Measurements from ENCODE around the gene PTGR2. TPM values are rescaled to one million over a fixed set of nuclear protein-coding genes. Genes with fewer than 3 reads are reported as not detected.
"Not testable (repeated sequence)": the region's sequence is repeated elsewhere in the genome, so short reads cannot be mapped to it uniquely, and the experiment has no call there.

Gene PTGR2
- total RNA-seq, 2 experiments from 2014 or later = 2.1 to 2.2 TPM

DNA sequence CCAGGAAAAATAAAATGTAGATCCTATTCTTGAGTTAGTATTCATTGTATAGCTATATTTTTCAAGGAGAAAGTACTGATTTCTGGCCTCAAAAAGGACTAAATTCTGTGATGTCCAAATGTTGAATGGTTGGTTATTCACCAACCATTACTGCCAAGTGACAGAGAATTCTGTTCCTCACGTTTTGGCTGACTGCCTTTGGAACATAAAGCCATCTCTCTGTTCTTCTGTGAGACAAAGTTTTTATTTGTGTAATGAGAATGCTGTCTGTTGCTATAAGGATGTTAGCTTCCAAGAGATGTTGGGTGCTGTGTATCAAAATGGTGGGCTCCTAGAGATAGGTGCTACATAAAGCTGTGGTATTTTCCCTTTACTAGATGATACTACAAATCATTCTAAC, 44.3 kb downstream of the PTGR2 start:
- no peaks in the 10 kb centered on the region for H3K27me3 Mint-ChIP-seq
- peaks cover 6% of the 10 kb centered on the region for H3K4me1 Mint-ChIP-seq
- no peak for DNase-seq
- H3K9me3 Mint-ChIP-seq = no peaks in the 10 kb centered on the region
- peaks cover 38% of the 10 kb centered on the region for H3K36me3 Mint-ChIP-seq (ENCODE audit: low read depth)
- H3K4me3 Mint-ChIP-seq = no peak overlapping the region
- POLR2A ChIA-PET = no interaction called here
- CTCF ChIA-PET = interaction anchor here (0.8 to 1.5 kb wide), 6 partner anchors 9 to 44 kb away, joined by 3 to 4 read pairs (median 3); partner anchors contain the start of genes PTGR2 and ZNF410
- H3K27ac Mint-ChIP-seq = no peak overlapping the region

DNA sequence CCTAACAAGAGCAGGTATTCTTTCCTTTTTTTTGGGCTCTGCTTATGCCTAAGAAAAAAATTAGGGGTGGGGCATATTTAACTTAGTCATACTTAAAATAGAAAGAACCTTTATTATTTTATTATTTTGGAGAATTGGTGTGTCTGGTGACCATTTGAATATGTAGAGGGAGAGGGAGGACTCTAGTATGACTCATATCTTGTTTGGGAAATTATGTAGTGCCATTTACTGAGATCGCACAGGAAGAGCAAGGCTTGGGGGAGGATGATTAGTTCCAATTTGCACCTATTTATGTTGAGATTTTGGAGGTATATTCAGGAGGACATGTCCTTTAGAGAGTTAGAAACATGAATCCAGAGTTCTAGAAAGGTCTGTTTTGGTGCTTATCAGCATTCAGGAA, 44.9 kb downstream of the PTGR2 start:
- ChIA-PET POLR2A (no interaction called here), CTCF (interaction anchor here (0.8 to 1.2 kb wide), 7 partner anchors 9 to 45 kb away, joined by 3 to 4 read pairs (median 3); partner anchors contain the start of genes PTGR2 and ZNF410)
- no peaks in the 10 kb centered on the region for H3K27me3 Mint-ChIP-seq
- no peak overlapping the region for H3K27ac Mint-ChIP-seq
- no peaks in the 10 kb centered on the region for H3K9me3 Mint-ChIP-seq
- H3K4me1 Mint-ChIP-seq = peaks cover 4% of the 10 kb centered on the region
- no peak for DNase-seq
- no peak overlapping the region for H3K4me3 Mint-ChIP-seq
- peaks cover 40% of the 10 kb centered on the region for H3K36me3 Mint-ChIP-seq (ENCODE audit: low read depth)

DNA sequence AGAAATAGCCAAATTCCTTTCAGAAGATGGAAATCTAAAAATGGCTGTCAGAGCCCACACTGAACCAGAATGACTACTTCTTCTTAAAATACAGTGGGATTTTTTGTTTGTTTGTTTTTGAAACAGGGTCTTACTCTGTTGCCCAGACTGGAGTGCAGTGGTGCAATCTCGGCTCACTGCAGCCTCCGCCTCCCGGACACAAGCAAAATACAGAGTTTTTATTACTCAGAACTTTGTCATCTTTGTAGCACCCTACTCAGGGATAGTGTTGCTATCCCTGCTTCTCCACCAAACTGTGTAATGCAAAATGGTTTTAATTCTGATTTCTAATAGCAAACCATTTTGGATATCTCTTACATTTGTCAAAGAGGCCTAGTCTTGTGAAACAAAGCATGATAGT, 51.4 kb downstream of the PTGR2 start:
- H3K4me3 Mint-ChIP-seq = no peak overlapping the region
- H3K27me3 Mint-ChIP-seq = no peaks in the 10 kb centered on the region
- no peaks in the 10 kb centered on the region for H3K4me1 Mint-ChIP-seq
- ChIA-PET POLR2A (no interaction called here), CTCF (no interaction called here)
- no peak overlapping the region for H3K27ac Mint-ChIP-seq
- no peak for DNase-seq
- no peaks in the 10 kb centered on the region for H3K9me3 Mint-ChIP-seq
- peaks cover 37% of the 10 kb centered on the region for H3K36me3 Mint-ChIP-seq (ENCODE audit: low read depth)

DNA sequence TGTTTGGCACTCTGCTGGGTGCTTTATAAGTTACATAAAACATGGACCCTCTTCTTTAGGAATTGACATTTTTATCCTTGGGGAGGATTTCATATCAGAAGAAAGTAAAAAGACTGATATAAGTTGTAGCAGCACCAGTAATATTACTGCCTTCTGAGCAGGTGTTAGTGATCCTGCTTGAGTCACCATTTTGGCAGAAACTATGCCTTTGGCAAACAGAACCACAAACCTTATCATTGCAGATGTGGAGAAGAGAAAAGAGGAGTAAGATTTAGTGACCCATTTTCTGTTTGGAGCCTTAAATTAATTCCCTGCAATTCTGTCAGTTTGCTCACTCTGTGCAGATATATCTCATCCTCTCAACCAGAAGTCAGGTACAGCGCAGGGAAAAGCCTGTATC, 58.0 kb downstream of the PTGR2 start:
- ChIA-PET POLR2A (no interaction called here), CTCF (no interaction called here)
- Mint-ChIP-seq H3K27ac (no peak overlapping the region), H3K36me3 (ENCODE audit: low read depth) (peaks cover 69% of the 10 kb centered on the region), H3K9me3 (peaks cover 6% of the 10 kb centered on the region), H3K4me3 (no peak overlapping the region), H3K27me3 (no peaks in the 10 kb centered on the region), H3K4me1 (no peaks in the 10 kb centered on the region)
- DNase-seq = no peak

DNA sequence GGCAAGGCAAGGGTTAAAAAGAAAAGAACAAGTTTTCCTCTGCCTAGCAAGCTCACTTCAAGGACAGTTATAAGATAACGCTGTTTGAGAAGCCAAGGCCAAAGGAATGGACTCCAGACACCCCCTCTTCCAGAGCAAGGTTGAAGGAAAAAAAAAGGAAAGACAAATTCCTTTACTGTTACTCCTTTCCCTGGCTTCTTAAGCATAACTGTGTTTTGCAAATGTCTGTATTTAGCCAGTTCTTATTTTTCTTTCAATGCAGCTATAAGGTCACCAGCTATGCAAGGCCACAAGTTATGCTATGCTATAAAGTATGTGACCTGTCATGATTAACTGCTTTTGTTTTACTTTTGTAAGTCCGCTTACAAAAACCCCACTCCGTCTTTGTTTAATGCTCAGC, 61.6 kb downstream of the PTGR2 start:
- CTCF ChIA-PET = interaction anchor here (1.2 kb wide), 1 partner anchor 19 kb away, joined by 4 read pairs; no protein-coding TSS in a partner anchor
- no peak overlapping the region for H3K27ac Mint-ChIP-seq
- no peak overlapping the region for H3K4me3 Mint-ChIP-seq
- peaks cover 6% of the 10 kb centered on the region for H3K9me3 Mint-ChIP-seq
- H3K27me3 Mint-ChIP-seq = no peaks in the 10 kb centered on the region
- H3K36me3 Mint-ChIP-seq (ENCODE audit: low read depth) = peaks cover 69% of the 10 kb centered on the region
- no peak for DNase-seq
- H3K4me1 Mint-ChIP-seq = peaks cover 2% of the 10 kb centered on the region
- POLR2A ChIA-PET = no interaction called here

DNA sequence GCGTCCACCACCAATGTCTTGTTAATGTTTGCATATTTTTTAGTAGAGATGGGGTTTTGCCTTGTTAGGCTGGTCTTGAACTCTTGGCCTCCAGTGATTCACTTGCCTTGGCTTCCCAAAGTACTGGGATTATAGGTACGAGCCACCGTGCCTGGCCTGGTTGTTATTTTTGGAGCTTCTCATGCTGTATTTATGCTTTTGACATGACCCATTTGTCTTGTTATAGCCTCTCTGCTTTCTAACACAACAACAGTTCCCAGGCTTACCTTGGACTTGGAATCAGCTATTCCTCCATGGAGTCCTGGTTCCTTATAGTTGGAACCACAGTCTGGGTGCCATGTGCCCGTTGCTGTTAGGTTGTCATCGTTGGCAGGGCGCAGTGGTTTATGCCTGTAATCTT, 64.7 kb downstream of the PTGR2 start:
- Mint-ChIP-seq H3K36me3 (ENCODE audit: low read depth) (peaks cover 57% of the 10 kb centered on the region), H3K4me1 (peaks cover 2% of the 10 kb centered on the region)
- POLR2A ChIA-PET = no interaction called here

DNA sequence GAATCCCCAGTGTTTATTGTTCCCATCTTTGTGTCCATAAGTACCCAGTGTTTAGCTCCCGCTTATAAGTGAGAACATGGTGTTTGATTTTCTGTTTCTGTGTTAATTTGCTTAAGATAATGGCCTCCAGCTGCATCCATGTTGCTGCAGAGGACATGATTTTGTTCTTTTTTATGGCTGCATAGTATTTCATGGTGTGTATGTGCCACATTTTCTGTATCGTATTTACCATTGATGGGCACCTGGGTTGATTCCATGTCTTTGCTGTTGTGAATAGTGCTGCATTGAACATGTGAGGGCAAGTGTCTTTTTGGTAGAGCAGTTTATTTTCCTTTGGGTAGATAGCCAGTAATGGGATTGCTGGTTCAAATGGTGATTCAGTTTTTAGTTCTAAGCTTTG, 67.8 kb downstream of the PTGR2 start:
- peaks cover 50% of the 10 kb centered on the region for H3K36me3 Mint-ChIP-seq (ENCODE audit: low read depth)
- not testable (repeated sequence) for H3K27ac Mint-ChIP-seq, H3K4me3 Mint-ChIP-seq

More for the DNA sequence above, 64.7 kb downstream of the PTGR2 start:
- no peak for DNase-seq
- Mint-ChIP-seq H3K9me3 (peaks cover 6% of the 10 kb centered on the region), H3K4me3 (no peak overlapping the region), H3K27me3 (no peaks in the 10 kb centered on the region), H3K27ac (no peak overlapping the region)
- CTCF ChIA-PET = interaction anchor here (0.6 to 1.4 kb wide), 3 partner anchors 12 to 319 kb away, joined by 3 to 4 read pairs (median 4); no protein-coding TSS in a partner anchor

DNA sequence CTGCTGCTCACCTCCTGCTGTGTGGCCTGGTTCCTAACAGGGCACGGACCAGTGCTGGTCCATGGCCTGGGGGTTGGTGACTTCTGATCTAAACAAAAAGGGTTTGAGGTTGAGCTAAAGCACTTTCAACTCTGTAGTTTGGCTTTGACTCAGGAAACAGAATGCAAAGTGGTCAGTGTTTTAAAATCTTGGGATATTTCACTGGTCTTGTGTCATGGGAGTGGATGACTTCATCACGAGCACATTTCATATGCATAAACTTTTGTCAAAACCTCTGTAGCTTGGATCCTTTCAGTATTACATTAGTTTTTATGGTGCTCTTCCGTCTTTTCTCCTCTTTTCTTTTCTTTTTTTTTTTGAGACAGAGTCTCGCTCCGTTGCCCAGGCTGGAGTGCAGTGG, 72.7 kb downstream of the PTGR2 start:
- H3K4me3 Mint-ChIP-seq = no peak overlapping the region
- no peaks in the 10 kb centered on the region for H3K9me3 Mint-ChIP-seq
- ChIA-PET POLR2A (no interaction called here), CTCF (interaction anchor here (0.6 to 1.0 kb wide), 4 partner anchors 28 to 1654 kb away, joined by 3 to 4 read pairs (median 3); no protein-coding TSS in a partner anchor)
- H3K4me1 Mint-ChIP-seq = no peaks in the 10 kb centered on the region
- H3K27ac Mint-ChIP-seq = no peak overlapping the region
- no peaks in the 10 kb centered on the region for H3K27me3 Mint-ChIP-seq
- peaks cover 59% of the 10 kb centered on the region for H3K36me3 Mint-ChIP-seq (ENCODE audit: low read depth)
- no peak for DNase-seq

More for the DNA sequence above, 67.8 kb downstream of the PTGR2 start:
- CTCF ChIA-PET = interaction anchor here (0.9 kb wide), 1 partner anchor 14 kb away, joined by 3 read pairs; no protein-coding TSS in a partner anchor
- DNase-seq, H3K27me3 Mint-ChIP-seq, H3K4me1 Mint-ChIP-seq, POLR2A ChIA-PET, H3K9me3 Mint-ChIP-seq: not testable (repeated sequence)

Other genes with a start within 250 kb of the PTGR2 start
- gene ACOT6, start 239.3 kb upstream of the PTGR2 start, total RNA-seq = not detected
- 1 to 10 TPM; 5.0 to 7.7 TPM for gene DNAL1, start 206.8 kb upstream of the PTGR2 start, total RNA-seq
- gene PNMA1, start 137.4 kb upstream of the PTGR2 start, total RNA-seq = 10 to 100 TPM; 23.3 to 25.9 TPM
- gene ZNF410, start 35.0 kb downstream of the PTGR2 start, total RNA-seq = 10 to 100 TPM; 49.3 to 51.7 TPM
- gene FAM161B, start 98.3 kb downstream of the PTGR2 start, total RNA-seq = 1 to 10 TPM; 1.9 to 2.0 TPM
- 10 to 100 TPM; 18.9 TPM for gene COQ6, start 98.5 kb downstream of the PTGR2 start, total RNA-seq
- gene ENTPD5, start 167.5 kb downstream of the PTGR2 start, total RNA-seq = 10 to 100 TPM in 1 of 2 experiments, 1 to 10 TPM in 1; 9.7 to 13.1 TPM
- 1 to 10 TPM; 1.4 to 1.7 TPM for gene BBOF1, start 167.5 kb downstream of the PTGR2 start, total RNA-seq
- gene ALDH6A1, start 232.6 kb downstream of the PTGR2 start, total RNA-seq = 10 to 100 TPM; 13.7 to 19.1 TPM
- 10 to 100 TPM; 13.0 to 14.7 TPM for gene LIN52, start 233.1 kb downstream of the PTGR2 start, total RNA-seq